ENCODE results near the gene AKAP6. TPM values are rescaled to one million over a fixed set of nuclear protein-coding genes. Genes with fewer than 3 reads are reported as not detected.

The AKAP6 gene
- total and polyA plus RNA-seq, 2 experiments from 2014 or later = 0.38 to 0.42 TPM

DNA sequence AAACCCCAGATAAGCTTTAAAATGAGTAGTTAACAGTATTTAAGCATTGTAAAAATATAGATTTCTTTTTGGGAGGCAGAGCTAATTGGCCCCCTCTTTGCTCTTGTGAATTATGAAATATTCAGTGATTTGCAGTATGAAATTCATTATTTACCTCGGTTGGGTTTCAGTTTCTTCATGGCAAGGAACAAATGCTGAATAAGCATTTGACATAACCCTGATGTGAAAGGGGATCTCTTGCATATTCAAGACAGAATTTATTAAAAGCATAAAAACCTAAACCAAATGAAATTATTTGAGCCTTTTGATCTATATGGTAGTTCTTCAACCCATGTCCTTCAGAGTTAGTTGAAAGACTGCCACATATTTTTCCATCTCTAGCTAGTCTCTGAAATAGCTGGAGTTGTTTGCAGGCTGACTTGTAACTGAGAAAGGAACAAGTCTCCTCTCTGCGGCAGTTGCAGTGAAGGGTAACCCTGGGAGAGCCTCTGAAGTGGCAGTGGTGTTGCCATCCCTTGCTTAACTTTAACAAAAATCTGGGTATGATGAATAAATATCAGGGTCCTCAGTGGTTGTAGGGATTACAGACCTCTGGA is 690 bp downstream of the AKAP6 start:
- Histone ChIP-seq H3F3A (replicated peaks; ENCODE audit: low read depth) (no peaks in the 10 kb centered on the region), H3K4me3 (no peak overlapping the region), H3K27me3 (ENCODE audit: insufficient read depth) (no peaks in the 10 kb centered on the region), H3K79me2 (replicated peaks; ENCODE audit: insufficient read depth) (no peaks in the 10 kb centered on the region), H3K4me1 (ENCODE audit: insufficient read depth) (peaks cover 10% of the 10 kb centered on the region; the same call in 1 of the 2 replicates), H3K4me2 (no peak overlapping the region), H3K27ac (ENCODE audit: low read depth) (no peak overlapping the region), H3K9me2 (ENCODE audit: insufficient read depth) (peaks cover 3% of the 10 kb centered on the region; the same call in 1 of the 2 replicates), H4K20me1 (replicated peaks; ENCODE audit: insufficient read depth) (no peaks in the 10 kb centered on the region), H3K36me3 (ENCODE audit: insufficient read depth) (no peaks in the 10 kb centered on the region), H2AFZ (no peak overlapping the region)
- H3K27ac Mint-ChIP-seq = no peak overlapping the region
- ATAC-seq (no peak), DNase-seq (ENCODE audit: low spot score) (no peak)
- TF ChIP-seq NANOG (IDR thresholded peaks at IDR 0.05; ENCODE audit: borderline replicate concordance) (no peak), CREB1 (CRISPR knock-in tag; IDR thresholded peaks at IDR 0.05; ENCODE audit: low read depth) (no peak), ZNF462 (CRISPR knock-in tag; IDR thresholded peaks at IDR 0.05) (no peak), REST (IDR thresholded peaks at IDR 0.05; ENCODE audit: unreplicated experiment) (no peak), POLR2AphosphoS5 (IDR thresholded peaks at IDR 0.05; ENCODE audit: low read depth) (no peak), EZH2 (IDR thresholded peaks at IDR 0.05; ENCODE audit: low read depth, unreplicated experiment) (no peak), ZNF331 (CRISPR knock-in tag; IDR thresholded peaks at IDR 0.05; ENCODE audit: low read depth) (no peak), STAT1 (IDR thresholded peaks at IDR 0.05; ENCODE audit: unreplicated experiment) (no peak), EZH2phosphoT487 (IDR thresholded peaks at IDR 0.05; ENCODE audit: unreplicated experiment) (no peak), CTCF (conservative IDR thresholded peaks at IDR 0.05; ENCODE audit: low read depth in 2 of 2) (no peak)
- H3K4me1 Mint-ChIP-seq = peaks cover 7% of the 10 kb centered on the region; the same call in 2 of the 3 replicates
- H3K36me3 Mint-ChIP-seq (ENCODE audit: low read depth) = no peaks in the 10 kb centered on the region
- H3K4me3 Mint-ChIP-seq = no peak overlapping the region
- H3K27me3 Mint-ChIP-seq (ENCODE audit: insufficient read depth, low read depth, poor library complexity) = peaks cover 3% of the 10 kb centered on the region
- H3K9me3 Mint-ChIP-seq = no peaks in the 10 kb centered on the region; the same call in 2 of the 3 replicates

All from GM23338 (cell line).